ENCODE measurements around the gene SF1.

SF1 gene

GRCh38 chr11:64731601-64732000 is 46.7 kb downstream of the SF1 start:
- no peaks in the 10 kb centered on the region for H3K27me3 ChIP-seq (ENCODE audit: insufficient read depth, low read length, poor library complexity, severe bottlenecking)
- H3F3A ChIP-seq (ENCODE audit: low read depth): no peaks in the 10 kb centered on the region
- TF ChIP-seq, protein P1, sequence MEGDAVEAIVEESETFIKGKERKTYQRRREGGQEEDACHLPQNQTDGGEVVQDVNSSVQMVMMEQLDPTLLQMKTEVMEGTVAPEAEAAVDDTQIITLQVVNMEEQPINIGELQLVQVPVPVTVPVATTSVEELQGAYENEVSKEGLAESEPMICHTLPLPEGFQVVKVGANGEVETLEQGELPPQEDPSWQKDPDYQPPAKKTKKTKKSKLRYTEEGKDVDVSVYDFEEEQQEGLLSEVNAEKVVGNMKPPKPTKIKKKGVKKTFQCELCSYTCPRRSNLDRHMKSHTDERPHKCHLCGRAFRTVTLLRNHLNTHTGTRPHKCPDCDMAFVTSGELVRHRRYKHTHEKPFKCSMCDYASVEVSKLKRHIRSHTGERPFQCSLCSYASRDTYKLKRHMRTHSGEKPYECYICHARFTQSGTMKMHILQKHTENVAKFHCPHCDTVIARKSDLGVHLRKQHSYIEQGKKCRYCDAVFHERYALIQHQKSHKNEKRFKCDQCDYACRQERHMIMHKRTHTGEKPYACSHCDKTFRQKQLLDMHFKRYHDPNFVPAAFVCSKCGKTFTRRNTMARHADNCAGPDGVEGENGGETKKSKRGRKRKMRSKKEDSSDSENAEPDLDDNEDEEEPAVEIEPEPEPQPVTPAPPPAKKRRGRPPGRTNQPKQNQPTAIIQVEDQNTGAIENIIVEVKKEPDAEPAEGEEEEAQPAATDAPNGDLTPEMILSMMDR (conservative IDR thresholded peaks at IDR 0.05; ENCODE audit: low read length): no peak
- no peak for TF ChIP-seq EZH2phosphoT487 (IDR thresholded peaks at IDR 0.05; ENCODE audit: borderline replicate concordance)
- H4K20me1 ChIP-seq (ENCODE audit: insufficient read depth, low read length, poor library complexity, severe bottlenecking): no peaks in the 10 kb centered on the region
- H3K9me3 ChIP-seq (ENCODE audit: insufficient read depth, low read depth, low read length): no peaks in the 10 kb centered on the region
- H3K4me3 ChIP-seq (ENCODE audit: low read length, poor library complexity, severe bottlenecking): no peak overlapping the region
- no peaks in the 10 kb centered on the region for H3K4me1 ChIP-seq (ENCODE audit: insufficient read depth, low read length, poor library complexity, severe bottlenecking)
- no peaks in the 10 kb centered on the region for H3K9me2 ChIP-seq (replicated peaks; ENCODE audit: low read depth, low read length)
- H3K4me2 ChIP-seq (ENCODE audit: low read depth, low read length, poor library complexity, severe bottlenecking): no peak overlapping the region
- H3K79me2 ChIP-seq (ENCODE audit: insufficient read depth, low read length): no peaks in the 10 kb centered on the region
- H3K36me3 ChIP-seq (ENCODE audit: insufficient read depth, low read length): peaks cover 18% of the 10 kb centered on the region; the same call in 1 of the 2 replicates
- no peak overlapping the region for H2AFZ ChIP-seq (ENCODE audit: low read length)
- H3K9ac ChIP-seq (ENCODE audit: low read depth, low read length, poor library complexity, severe bottlenecking): no peak overlapping the region

GRCh38 chr11:64729851-64730382 is 48.4 kb downstream of the SF1 start:
- Histone ChIP-seq H3K4me2 (ENCODE audit: low read depth, low read length, poor library complexity, severe bottlenecking) (no peak overlapping the region), H3K4me1 (ENCODE audit: insufficient read depth, low read length, poor library complexity, severe bottlenecking) (peaks cover under 1% of the 10 kb centered on the region), H3K9me2 (replicated peaks; ENCODE audit: low read depth, low read length) (no peaks in the 10 kb centered on the region), H3K9me3 (ENCODE audit: insufficient read depth, low read depth, low read length) (no peaks in the 10 kb centered on the region), H2AFZ (ENCODE audit: low read length) (no peak overlapping the region), H3K9ac (ENCODE audit: low read depth, low read length, poor library complexity, severe bottlenecking) (no peak overlapping the region), H3K36me3 (ENCODE audit: insufficient read depth, low read length) (peaks cover 13% of the 10 kb centered on the region; the same call in 1 of the 2 replicates), H4K20me1 (ENCODE audit: insufficient read depth, low read length, poor library complexity, severe bottlenecking) (no peaks in the 10 kb centered on the region), H3K79me2 (ENCODE audit: insufficient read depth, low read length) (no peaks in the 10 kb centered on the region), H3K27me3 (ENCODE audit: insufficient read depth, low read length, poor library complexity, severe bottlenecking) (no peaks in the 10 kb centered on the region), H3K4me3 (ENCODE audit: low read length, poor library complexity, severe bottlenecking) (no peak overlapping the region), H3F3A (ENCODE audit: low read depth) (no peaks in the 10 kb centered on the region)
- TF ChIP-seq EZH2phosphoT487 (IDR thresholded peaks at IDR 0.05; ENCODE audit: borderline replicate concordance): no peak
- TF ChIP-seq, protein P1 (conservative IDR thresholded peaks at IDR 0.05; ENCODE audit: low read length): no peak

DNA sequence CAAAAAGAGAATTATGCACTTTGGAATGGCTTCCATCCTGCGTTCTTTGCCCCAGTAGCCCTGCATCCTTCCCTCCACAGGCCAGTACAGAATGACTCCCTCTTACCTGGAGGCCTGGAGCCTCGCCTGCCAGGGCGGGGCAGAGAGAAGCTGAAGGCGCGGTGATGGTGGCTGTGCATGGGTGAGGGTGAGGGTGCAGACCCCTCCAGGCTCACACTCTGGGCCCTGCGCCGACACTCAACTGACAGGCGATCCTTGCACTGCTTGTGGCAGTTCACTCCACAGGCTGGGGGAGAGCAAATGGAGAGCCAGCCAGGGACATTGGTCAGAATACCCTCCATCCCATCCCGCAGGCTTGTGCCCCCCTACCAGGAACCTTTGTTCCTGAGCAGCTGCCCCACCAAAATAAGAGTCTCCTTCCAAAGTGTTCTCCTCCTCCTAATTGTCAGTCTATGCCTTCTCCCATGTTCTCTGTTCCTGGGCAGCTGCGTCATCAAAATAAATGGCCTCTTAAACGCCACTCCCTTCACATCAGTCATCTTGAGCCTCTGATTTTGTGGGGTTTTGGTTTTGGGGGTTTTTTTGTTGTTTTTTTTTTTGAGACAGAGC is 49.5 kb downstream of the SF1 start:
- H4K20me1 ChIP-seq (ENCODE audit: insufficient read depth, low read length, poor library complexity, severe bottlenecking): no peaks in the 10 kb centered on the region
- no peaks in the 10 kb centered on the region for H3K9me2 ChIP-seq (replicated peaks; ENCODE audit: low read depth, low read length)
- peaks cover 11% of the 10 kb centered on the region for H3K4me1 ChIP-seq (ENCODE audit: insufficient read depth, low read length, poor library complexity, severe bottlenecking)
- no peaks in the 10 kb centered on the region for H3F3A ChIP-seq (ENCODE audit: low read depth)
- H3K9ac ChIP-seq (ENCODE audit: low read depth, low read length, poor library complexity, severe bottlenecking): no peak overlapping the region
- H3K27me3 ChIP-seq (ENCODE audit: insufficient read depth, low read length, poor library complexity, severe bottlenecking): no peaks in the 10 kb centered on the region
- H3K79me2 ChIP-seq (ENCODE audit: insufficient read depth, low read length): no peaks in the 10 kb centered on the region
- no peak overlapping the region for H3K4me3 ChIP-seq (ENCODE audit: low read length, poor library complexity, severe bottlenecking)
- TF ChIP-seq, protein P1 (conservative IDR thresholded peaks at IDR 0.05; ENCODE audit: low read length): no peak
- no peak for TF ChIP-seq EZH2phosphoT487 (IDR thresholded peaks at IDR 0.05; ENCODE audit: borderline replicate concordance)
- H3K36me3 ChIP-seq (ENCODE audit: insufficient read depth, low read length): peaks cover 7% of the 10 kb centered on the region; the same call in 1 of the 2 replicates
- H2AFZ ChIP-seq (ENCODE audit: low read length): no peak overlapping the region
- H3K4me2 ChIP-seq (ENCODE audit: low read depth, low read length, poor library complexity, severe bottlenecking): no peak overlapping the region
- H3K9me3 ChIP-seq (ENCODE audit: insufficient read depth, low read depth, low read length): no peaks in the 10 kb centered on the region
